Stimulated activated CD4-positive, alpha-beta T cell treated with anti-CD3 and anti-CD28 coated beads, Interleukin-1b, Interleukin-23, amount 100 ng/mL, for 4 hours (primary cell): ENCODE data around the gene IL4R.
"Not testable (repeated sequence)": the region's sequence is repeated elsewhere in the genome, so short reads cannot be mapped to it uniquely, and the experiment has no call there.

ENCODE experiments used
- DNase-seq, 2 donors: peaks; one replicate each; pipeline ENCODE4 v3.0.0-alpha.2; 2020; ENCODE audit warnings: low read depth in 2 of 2

Gene IL4R

GRCh38 chr16:27381236-27381635 lies 67.5 kb downstream of the IL4R start:
- DNase-seq = no peak

- DNase-seq = no peak
Measured at GRCh38 chr16:27381974-27382855, 68.4 kb downstream of the IL4R start.

- no peak for DNase-seq
Measured at GRCh38 chr16:27383556-27384243, 69.9 kb downstream of the IL4R start.

GRCh38 chr16:27384425-27384824 lies 70.7 kb downstream of the IL4R start:
- no peak for DNase-seq

GRCh38 chr16:27385398-27385797 lies 71.6 kb downstream of the IL4R start:
- DNase-seq = no peak

GRCh38 chr16:27386674-27387073 lies 72.9 kb downstream of the IL4R start:
- no peak for DNase-seq

- DNase-seq = no peak
Measured at GRCh38 chr16:27387724-27388123, 74.0 kb downstream of the IL4R start.

GRCh38 chr16:27389272-27389961 lies 75.6 kb downstream of the IL4R start:
- no peak for DNase-seq

- DNase-seq = no peak
Measured at GRCh38 chr16:27390151-27390550, 76.4 kb downstream of the IL4R start.

- DNase-seq = no peak
Measured at GRCh38 chr16:27392671-27393070, 78.9 kb downstream of the IL4R start.

GRCh38 chr16:27394516-27394915 lies 80.7 kb downstream of the IL4R start:
- no peak for DNase-seq

GRCh38 chr16:27398341-27398893 lies 84.6 kb downstream of the IL4R start:
- DNase-seq = not testable (repeated sequence)

GRCh38 chr16:27398894-27399853 lies 85.4 kb downstream of the IL4R start:
- no peak for DNase-seq

GRCh38 chr16:27399969-27400368 lies 86.2 kb downstream of the IL4R start:
- no peak for DNase-seq

GRCh38 chr16:27400751-27401620 lies 87.2 kb downstream of the IL4R start:
- DNase-seq = no peak

- peak; percentile 75 to 80 for DNase-seq
Measured at GRCh38 chr16:27401768-27402568, 88.2 kb downstream of the IL4R start, which contains the start of gene IL21R. IL21R (plus strand) TSS chr16:27402174; CDS start chr16:27430072, 27,898 bp downstream.

- no peak for DNase-seq
Measured at GRCh38 chr16:27402569-27402963, 88.8 kb downstream of the IL4R start.

- peak in 1 of 2 donors; percentile 44 for DNase-seq
Measured at GRCh38 chr16:27402964-27403600, 89.3 kb downstream of the IL4R start.

- DNase-seq = no peak
Measured at GRCh38 chr16:27403601-27403992, 89.8 kb downstream of the IL4R start.
